A673 (cell line): ENCODE measurements around the gene CD164.

Source experiments
- CTCF ChIP-seq: fragments of 300-800, 200-600 bp; sonication (generic); conservative IDR thresholded peaks from 2 replicates; pipeline ENCODE4 v1.5.1; 2017; ENCODE audit warnings: low read depth, mild to moderate bottlenecking, antibody characterized with exemption, low read length, moderate library complexity, mixed read lengths
- EZH2 ChIP-seq: fragments of 200-600 bp; sonication (generic); IDR thresholded peaks from 2 replicates; pipeline ENCODE4 v1.6.1; 2017; ENCODE audit warnings: borderline replicate concordance, low read depth, mild to moderate bottlenecking, mixed read lengths, antibody characterized with exemption, low read length; ENCODE audit not compliant: poor library complexity, severe bottlenecking

GRCh38 chr6:109327959-109328358 is 54.3 kb downstream of the CD164 start:
- TF ChIP-seq CTCF (no peak), EZH2 (no peak)
